H1 (cell line): ENCODE measurements around the gene XYLB. TPM values are rescaled to one million over a fixed set of nuclear protein-coding genes. Genes with fewer than 3 reads are reported as not detected.

ENCODE experiments used
- CHD2 ChIP-seq: IDR thresholded peaks from 2 replicates; pipeline ENCODE4 v1.6.1; 2012; ENCODE audit warnings: low read length, improper control_type of control experiment
- MAFK ChIP-seq: IDR thresholded peaks from 2 replicates; pipeline ENCODE4 v1.6.1; 2012; ENCODE audit warnings: low read depth, mild to moderate bottlenecking, improper control_type of control experiment, low read length
- NRF1 ChIP-seq: IDR thresholded peaks from 2 replicates; pipeline ENCODE4 v1.6.1; 2011; ENCODE audit warnings: mild to moderate bottlenecking, low read depth, low read length, improper control_type of control experiment
- POLR2A ChIP-seq, 2 experiments: IDR thresholded peaks; 1 replicate in 1 of 2; 2 replicates in 1 of 2; pipeline ENCODE4 v1.6.1; 2011; ENCODE audit warnings: low read depth in 2 of 2, low read length in 2 of 2, mild to moderate bottlenecking in 2 of 2; ENCODE audit errors: control extremely low read depth in 1 of 2
- RAD21 ChIP-seq, 2 experiments: IDR thresholded peaks in 1 of 2; conservative IDR thresholded peaks in 1 of 2; 2 replicates each; pipeline ENCODE4 v1.6.1; 2011; ENCODE audit warnings: low read depth in 2 of 2, low read length in 2 of 2, improper control_type of control experiment in 1 of 2, inconsistent platforms in 1 of 2, mild to moderate bottlenecking in 1 of 2, moderate library complexity in 1 of 2
- polyA plus RNA-seq, 7 experiments: library from polyadenylated mRNA; depleted of rRNA in 3 of 7; stranded (reverse) in 5 of 7; unstranded in 2 of 7; fragments of >200 nt in 5 of 7; fragments of 200-250 nt in 2 of 7; gene quantifications; 1 replicate in 5 of 7; 2 replicates in 1 of 7; 4 replicates in 1 of 7; pipeline versions ENCODE4 v1.2.1 to v1.2.3, GENCODE V29; 2011 to 2013; ENCODE audit warnings: missing spikeins in 2 of 7, mixed read lengths in 2 of 7
- total RNA-seq: library from RNA; stranded (reverse); fragmentation: NEBNext Ultra II Directional; extraction: Animal tissue kit (Norgen Biotek cat#: 25700); gene quantifications from 2 replicates; pipeline ENCODE4 v1.2.1, GENCODE V29; 2021

The XYLB gene
- total and polyA plus RNA-seq, 2 of the 8 experiments (the other 6 are each of a cell fraction or from before 2014, with no cell fraction given) = 1.7 to 5.5 TPM

DNA sequence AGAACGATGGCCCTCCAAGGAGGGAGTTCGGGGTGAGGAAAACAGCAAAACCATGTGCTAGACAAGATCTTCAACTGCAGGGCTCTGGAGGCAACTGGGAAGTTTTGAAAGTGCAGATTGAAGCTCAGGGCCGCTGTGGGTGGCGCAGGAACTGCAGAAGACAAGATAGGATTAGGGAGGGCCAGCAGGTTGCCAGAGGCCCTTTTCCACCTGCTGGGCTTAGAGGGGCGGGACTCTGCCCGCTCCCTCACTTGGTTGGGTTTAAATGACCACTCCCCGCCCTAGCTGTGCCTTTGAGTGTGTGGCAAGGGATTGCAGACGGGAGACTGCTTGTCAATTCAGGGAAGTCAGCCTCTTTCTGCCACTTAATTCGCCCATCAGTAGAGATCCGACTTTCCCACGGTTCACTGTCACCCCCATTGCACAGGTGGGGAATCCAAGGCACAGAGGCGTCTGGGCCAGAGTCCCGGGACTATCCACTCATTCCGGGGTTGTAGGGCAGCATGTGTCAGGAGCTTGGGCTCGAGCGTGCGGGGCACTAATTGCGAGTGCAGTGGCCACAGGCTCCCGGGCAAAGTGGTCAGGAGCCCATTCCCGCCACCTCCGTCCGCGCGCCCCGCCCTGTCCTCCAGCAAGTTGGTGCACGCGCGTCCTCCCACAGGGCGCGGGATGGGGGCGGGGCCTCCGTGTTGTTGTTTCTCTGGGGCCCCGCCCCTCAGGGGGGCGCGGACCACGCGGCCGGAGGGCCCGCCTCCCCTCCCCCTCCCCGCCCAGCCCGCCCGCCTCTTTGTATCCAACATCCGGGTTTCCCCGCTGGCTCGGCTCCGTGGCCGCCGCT is 106.7 kb downstream of the XYLB start, which contains the start of gene ACVR2B (continued):
- 0 out of 4 replicates have a peak, but pooled peaks of 1 of the 2 experiments have one; percentile 1 for TF ChIP-seq RAD21 (IDR thresholded peaks at IDR 0.05 in 1 of 2, conservative IDR thresholded peaks at IDR 0.05 in 1 of 2; ENCODE audit: low read depth in 2 of 2, low read length in 2 of 2)
- TF ChIP-seq MAFK = no peak
- TF ChIP-seq NRF1 = no peak
- TF ChIP-seq POLR2A (IDR thresholded peaks at IDR 0.05; ENCODE audit: control extremely low read depth in 1 of 2, low read depth in 2 of 2, low read length in 2 of 2) = peak; percentile 56 to 71; a peak in 2 of 3 replicates
- no peak for TF ChIP-seq CHD2
